ENCODE measurements around the gene MGAT5B.

GRCh38 chr17:76852843-76853242 lies 15.4 kb upstream of the MGAT5B start:
- TF ChIP-seq CTCF (IDR thresholded peaks at IDR 0.05) = no peak
- TF ChIP-seq POLR2A (IDR thresholded peaks at IDR 0.05) = no peak
- no peak for TF ChIP-seq POLR2AphosphoS5 (IDR thresholded peaks at IDR 0.05)

Data from prostate gland (tissue), 2 donors.